GM12873 (cell line): Measurements from ENCODE around the gene HGFAC.

ENCODE experiments used
- TF ChIP-seq, protein P1 (sequence below): IDR thresholded peaks from 2 replicates; pipeline ENCODE4 v1.5.1; 2012; ENCODE audit warnings: low read depth, mild to moderate bottlenecking, moderate library complexity, low read length, control low read depth; ENCODE audit not compliant: insufficient read depth; ENCODE audit errors: missing control alignments

HGFAC gene

DNA sequence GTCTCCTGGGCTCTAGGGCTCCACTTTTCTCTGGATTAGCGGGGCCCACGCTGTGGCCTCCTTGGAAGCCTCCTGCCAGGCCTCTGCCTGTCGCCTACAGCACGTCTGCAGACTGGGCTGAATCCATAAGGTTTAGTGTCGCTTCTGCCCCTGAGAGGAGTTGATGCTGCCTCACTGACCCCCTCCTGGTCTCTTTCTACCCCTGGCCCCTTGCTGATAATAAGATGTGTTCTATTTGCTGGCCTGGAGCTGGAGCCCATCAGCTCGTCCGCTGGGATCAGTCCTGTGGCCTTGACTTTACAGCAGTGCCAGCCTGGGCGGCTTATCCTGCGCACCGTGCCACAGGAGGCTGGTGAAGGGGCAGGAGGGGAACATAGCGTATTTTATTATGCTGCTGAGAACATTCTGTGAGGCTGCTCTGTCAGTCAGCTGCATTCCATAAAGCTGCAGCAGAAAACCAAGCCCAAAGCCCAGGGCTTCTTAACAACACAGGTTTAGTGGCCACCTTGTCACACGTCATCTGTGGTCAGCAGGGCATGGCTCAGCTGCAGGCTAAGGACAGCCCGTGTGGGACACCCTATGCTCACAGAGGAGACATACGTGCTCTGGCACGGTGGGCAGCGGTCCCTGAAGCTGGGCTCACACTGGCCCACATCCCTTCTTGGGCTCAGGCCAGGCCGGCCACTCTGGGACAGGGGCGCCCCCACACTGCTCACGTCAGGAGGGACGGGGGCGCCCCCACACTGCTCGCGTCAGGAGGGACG, 29.3 kb upstream of the HGFAC start:
- TF ChIP-seq, protein P1, sequence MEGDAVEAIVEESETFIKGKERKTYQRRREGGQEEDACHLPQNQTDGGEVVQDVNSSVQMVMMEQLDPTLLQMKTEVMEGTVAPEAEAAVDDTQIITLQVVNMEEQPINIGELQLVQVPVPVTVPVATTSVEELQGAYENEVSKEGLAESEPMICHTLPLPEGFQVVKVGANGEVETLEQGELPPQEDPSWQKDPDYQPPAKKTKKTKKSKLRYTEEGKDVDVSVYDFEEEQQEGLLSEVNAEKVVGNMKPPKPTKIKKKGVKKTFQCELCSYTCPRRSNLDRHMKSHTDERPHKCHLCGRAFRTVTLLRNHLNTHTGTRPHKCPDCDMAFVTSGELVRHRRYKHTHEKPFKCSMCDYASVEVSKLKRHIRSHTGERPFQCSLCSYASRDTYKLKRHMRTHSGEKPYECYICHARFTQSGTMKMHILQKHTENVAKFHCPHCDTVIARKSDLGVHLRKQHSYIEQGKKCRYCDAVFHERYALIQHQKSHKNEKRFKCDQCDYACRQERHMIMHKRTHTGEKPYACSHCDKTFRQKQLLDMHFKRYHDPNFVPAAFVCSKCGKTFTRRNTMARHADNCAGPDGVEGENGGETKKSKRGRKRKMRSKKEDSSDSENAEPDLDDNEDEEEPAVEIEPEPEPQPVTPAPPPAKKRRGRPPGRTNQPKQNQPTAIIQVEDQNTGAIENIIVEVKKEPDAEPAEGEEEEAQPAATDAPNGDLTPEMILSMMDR, result no peak

DNA sequence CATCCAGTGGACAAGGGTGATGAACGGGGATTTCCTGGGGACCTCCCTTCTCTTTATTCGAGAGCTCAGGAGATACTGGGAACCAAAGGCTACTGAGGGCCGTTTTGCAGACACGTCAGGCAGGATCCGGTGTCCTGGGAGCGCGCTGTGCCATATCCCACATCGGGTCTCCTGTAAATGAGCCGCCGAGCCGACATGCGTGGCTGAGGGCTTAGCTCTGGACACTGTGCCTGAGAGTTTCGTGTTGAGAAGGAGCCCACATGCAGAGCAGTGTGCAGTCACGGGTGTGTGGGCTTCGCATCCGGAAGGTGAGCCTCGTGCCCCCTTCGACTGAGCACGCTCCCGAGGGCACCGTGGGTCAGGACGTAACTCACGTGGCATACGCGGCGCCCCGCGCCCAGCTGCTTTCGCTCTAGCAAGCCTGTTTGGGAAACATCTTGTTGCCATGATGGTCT, 28.5 kb upstream of the HGFAC start:
- TF ChIP-seq, protein P1, result no peak

DNA sequence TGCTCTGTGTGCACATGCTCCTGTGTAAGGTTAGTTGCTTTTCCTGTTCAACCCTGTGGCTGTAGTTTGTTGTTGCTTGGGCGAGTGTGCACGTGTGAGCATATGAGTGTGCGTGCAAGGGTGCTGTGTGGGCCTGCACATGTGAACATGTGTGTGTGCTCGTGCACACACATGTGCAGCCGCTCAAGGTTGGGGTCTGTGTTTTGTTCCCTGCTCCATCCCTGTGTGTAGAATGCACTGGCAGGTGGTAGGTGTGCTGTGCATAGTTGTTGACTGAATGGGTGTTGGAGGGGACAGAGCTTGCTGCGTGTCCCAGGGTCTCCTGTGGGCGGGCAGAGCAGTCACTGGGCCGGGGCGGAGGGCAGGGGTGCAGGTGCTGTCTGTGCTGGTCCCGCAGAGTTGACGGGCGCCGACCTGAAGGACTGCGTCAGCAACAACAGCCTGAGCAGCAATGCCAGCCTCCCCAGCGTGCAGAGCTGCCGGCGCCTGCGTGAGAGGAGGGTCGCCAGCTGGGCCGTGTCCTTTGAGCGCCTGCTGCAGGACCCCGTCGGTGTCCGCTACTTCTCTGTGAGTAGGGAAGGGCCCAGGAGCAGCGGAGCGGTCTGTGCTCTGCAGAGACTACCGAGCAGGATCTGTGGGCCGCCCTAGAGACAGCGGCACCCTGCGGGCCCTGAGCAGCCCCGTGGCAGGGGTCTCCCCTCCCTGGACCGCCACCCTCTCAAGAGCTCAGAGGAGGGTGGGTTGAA, 27.9 kb upstream of the HGFAC start:
- TF ChIP-seq, protein P1, result no peak

DNA sequence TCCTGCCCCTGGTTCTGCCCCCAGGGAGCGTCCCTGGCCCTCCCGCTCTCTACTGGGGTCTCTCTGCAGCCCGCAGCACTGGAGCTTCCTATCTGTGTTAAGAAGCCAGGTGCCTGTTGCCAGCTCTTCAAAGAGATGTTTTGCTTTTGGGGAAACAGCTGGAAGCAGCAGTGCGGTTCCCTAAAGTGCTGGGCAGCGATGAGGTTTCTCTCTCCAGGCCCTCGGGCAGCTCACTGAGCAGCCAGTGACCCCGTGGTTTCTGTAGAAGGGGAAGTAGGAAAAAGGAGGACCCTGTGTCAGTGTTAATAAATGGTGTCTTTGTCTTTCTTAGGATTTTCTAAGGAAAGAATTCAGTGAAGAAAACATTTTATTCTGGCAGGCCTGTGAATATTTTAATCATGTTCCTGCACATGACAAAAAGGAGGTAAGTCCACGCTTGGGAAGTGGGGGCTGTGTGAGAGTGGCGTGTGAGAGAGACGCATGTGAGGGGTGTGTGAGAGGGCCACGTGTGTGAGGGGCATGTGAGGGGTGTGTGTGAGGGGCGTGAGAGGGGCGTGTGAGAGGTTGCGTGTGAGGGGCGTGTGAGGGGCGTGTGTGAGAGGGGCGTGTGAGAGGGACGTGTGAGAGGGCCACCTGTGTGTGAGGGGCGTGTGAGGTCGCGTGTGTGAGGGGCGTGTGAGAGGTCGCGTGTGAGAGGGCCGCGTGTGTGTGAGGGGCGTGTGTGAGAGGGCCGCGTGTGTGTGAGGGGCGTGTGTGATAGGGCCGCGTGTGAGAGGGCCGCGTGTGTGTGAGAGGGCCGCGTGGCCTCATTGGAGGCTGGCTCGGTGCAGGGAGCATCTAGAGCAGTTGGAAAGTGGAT, 27.1 kb upstream of the HGFAC start:
- TF ChIP-seq, protein P1, result no peak

DNA sequence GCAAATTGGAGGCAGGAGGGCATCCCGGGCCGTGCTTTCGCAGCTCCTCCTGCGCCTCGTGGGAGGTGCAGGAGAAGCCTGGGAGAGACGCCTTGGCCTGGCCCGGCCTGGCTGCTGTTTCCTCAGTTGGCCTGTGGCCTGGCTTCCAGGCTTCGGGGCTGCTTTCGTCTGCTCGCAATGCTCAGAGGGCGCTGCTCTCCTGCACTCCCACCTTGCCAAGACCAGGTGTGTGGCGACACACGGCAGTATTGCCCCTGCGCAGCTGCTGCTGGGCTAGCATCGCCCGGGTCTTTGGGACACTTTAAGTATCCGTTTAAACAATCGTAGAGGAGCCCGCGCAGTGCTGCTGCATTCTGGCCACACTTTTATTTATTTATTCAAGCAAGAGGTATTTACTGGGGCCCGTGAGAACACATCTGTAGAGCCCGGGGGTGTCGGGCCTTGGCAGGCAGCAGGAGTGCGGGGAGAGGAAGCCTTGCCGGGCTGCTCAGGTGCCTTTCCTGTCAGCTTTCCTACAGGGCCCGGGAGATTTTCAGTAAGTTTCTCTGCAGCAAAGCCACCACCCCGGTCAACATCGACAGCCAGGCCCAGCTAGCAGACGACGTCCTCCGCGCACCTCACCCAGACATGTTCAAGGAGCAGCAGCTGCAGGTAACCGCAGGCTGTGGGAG, 26.2 kb upstream of the HGFAC start:
- TF ChIP-seq, protein P1, result no peak

DNA sequence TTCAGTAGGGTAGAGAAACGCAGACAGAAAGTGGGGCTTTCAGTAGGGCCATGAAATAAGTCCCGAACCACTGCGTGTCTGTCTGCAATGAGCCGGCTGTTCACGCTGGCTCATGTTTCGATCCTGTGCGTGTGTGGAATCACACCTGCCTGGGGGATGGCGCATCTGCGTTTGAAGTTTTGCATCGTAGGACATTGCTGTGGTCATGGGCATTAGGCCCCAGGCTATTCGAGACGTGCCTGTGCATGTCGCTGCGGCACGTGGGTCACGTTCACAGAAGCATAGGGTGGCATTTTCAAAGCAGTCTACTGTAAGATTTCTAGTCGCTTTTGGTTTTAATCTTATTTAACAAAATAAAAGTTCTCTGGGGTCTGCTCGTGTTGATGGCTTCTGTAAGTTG, 25.5 kb upstream of the HGFAC start:
- TF ChIP-seq, protein P1, result no peak

DNA sequence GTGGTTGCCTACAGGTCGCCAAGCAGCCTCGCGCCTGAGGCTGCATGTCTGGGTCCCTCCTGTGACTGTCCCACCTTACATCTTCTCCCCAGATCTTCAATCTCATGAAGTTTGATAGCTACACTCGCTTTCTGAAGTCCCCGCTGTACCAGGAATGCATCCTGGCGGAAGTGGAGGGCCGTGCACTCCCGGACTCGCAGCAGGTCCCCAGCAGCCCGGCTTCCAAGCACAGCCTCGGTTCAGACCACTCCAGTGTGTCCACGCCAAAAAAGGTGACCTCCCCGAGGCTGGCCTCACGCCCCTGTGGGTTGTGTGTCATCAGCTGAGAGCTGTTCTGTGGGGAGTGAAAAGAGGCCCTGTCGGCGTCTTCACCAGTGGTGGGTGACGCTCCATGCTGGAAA, 24.9 kb upstream of the HGFAC start:
- TF ChIP-seq, protein P1, result no peak
